ENCODE results near the gene DOCK2.

DOCK2 gene

GRCh38 chr5:170111088-170111785 is 474.2 kb downstream of the DOCK2 start:
- H3K4me3 ChIP-seq (ENCODE audit: insufficient read depth, low read length, poor library complexity, severe bottlenecking), result no peak overlapping the region
- H3K36me3 ChIP-seq (ENCODE audit: low read length), result no peaks in the 10 kb centered on the region
- no peak overlapping the region for H2AFZ ChIP-seq (ENCODE audit: low read depth, low read length, severe bottlenecking)
- H3K9me2 ChIP-seq (replicated peaks; ENCODE audit: insufficient read depth, low read length), result no peaks in the 10 kb centered on the region
- H3F3A ChIP-seq (ENCODE audit: insufficient read depth), result no peaks in the 10 kb centered on the region
- H3K9ac ChIP-seq (ENCODE audit: low read length), result no peak overlapping the region
- no peaks in the 10 kb centered on the region for H3K9me3 ChIP-seq (ENCODE audit: insufficient read depth, low read length)
- H3K4me2 ChIP-seq (ENCODE audit: low read depth, low read length, poor library complexity, severe bottlenecking), result no peak overlapping the region
- H3K27me3 ChIP-seq (ENCODE audit: low read length), result no peaks in the 10 kb centered on the region
- no peaks in the 10 kb centered on the region for H4K20me1 ChIP-seq (ENCODE audit: low read depth, low read length)
- H3K79me2 ChIP-seq (ENCODE audit: insufficient read depth, low read length), result no peaks in the 10 kb centered on the region
- TF ChIP-seq EZH2phosphoT487 (conservative IDR thresholded peaks at IDR 0.05; ENCODE audit: low read length), result no peak
- no peak for TF ChIP-seq CTCF (IDR thresholded peaks at IDR 0.05; ENCODE audit: insufficient read depth, low read length, poor library complexity, severe bottlenecking)
- no peak overlapping the region for H3K27ac ChIP-seq (ENCODE audit: low read depth, low read length)

- no peaks in the 10 kb centered on the region for H3K9me2 ChIP-seq (replicated peaks; ENCODE audit: insufficient read depth, low read length)
- H3K79me2 ChIP-seq (ENCODE audit: insufficient read depth, low read length), result no peaks in the 10 kb centered on the region
- no peaks in the 10 kb centered on the region for H4K20me1 ChIP-seq (ENCODE audit: low read depth, low read length)
- no peak overlapping the region for H3K4me3 ChIP-seq (ENCODE audit: insufficient read depth, low read length, poor library complexity, severe bottlenecking)
- H3K9ac ChIP-seq (ENCODE audit: low read length), result no peak overlapping the region
- H3K27ac ChIP-seq (ENCODE audit: low read depth, low read length), result no peak overlapping the region
- H3F3A ChIP-seq (ENCODE audit: insufficient read depth), result no peaks in the 10 kb centered on the region
- no peak overlapping the region for H2AFZ ChIP-seq (ENCODE audit: low read depth, low read length, severe bottlenecking)
- H3K9me3 ChIP-seq (ENCODE audit: insufficient read depth, low read length), result no peaks in the 10 kb centered on the region
- no peaks in the 10 kb centered on the region for H3K36me3 ChIP-seq (ENCODE audit: low read length)
- no peak overlapping the region for H3K4me2 ChIP-seq (ENCODE audit: low read depth, low read length, poor library complexity, severe bottlenecking)
- no peak for TF ChIP-seq EZH2phosphoT487 (conservative IDR thresholded peaks at IDR 0.05; ENCODE audit: low read length)
- no peak for TF ChIP-seq CTCF (IDR thresholded peaks at IDR 0.05; ENCODE audit: insufficient read depth, low read length, poor library complexity, severe bottlenecking)
- H3K27me3 ChIP-seq (ENCODE audit: low read length), result no peaks in the 10 kb centered on the region
These were observed 475.9 kb downstream of the DOCK2 start for GRCh38 chr5:170112876-170113521.

- Histone ChIP-seq H4K20me1 (ENCODE audit: low read depth, low read length) (no peaks in the 10 kb centered on the region), H3K4me2 (ENCODE audit: low read depth, low read length, poor library complexity, severe bottlenecking) (no peak overlapping the region), H3K27ac (ENCODE audit: low read depth, low read length) (no peak overlapping the region), H3F3A (ENCODE audit: insufficient read depth) (no peaks in the 10 kb centered on the region), H3K79me2 (ENCODE audit: insufficient read depth, low read length) (no peaks in the 10 kb centered on the region), H3K9me3 (ENCODE audit: insufficient read depth, low read length) (no peaks in the 10 kb centered on the region), H3K4me3 (ENCODE audit: insufficient read depth, low read length, poor library complexity, severe bottlenecking) (no peak overlapping the region), H3K9me2 (replicated peaks; ENCODE audit: insufficient read depth, low read length) (no peaks in the 10 kb centered on the region), H3K36me3 (ENCODE audit: low read length) (no peaks in the 10 kb centered on the region), H3K9ac (ENCODE audit: low read length) (no peak overlapping the region), H2AFZ (ENCODE audit: low read depth, low read length, severe bottlenecking) (no peak overlapping the region), H3K27me3 (ENCODE audit: low read length) (no peaks in the 10 kb centered on the region)
- no peak for TF ChIP-seq CTCF (IDR thresholded peaks at IDR 0.05; ENCODE audit: insufficient read depth, low read length, poor library complexity, severe bottlenecking)
- TF ChIP-seq EZH2phosphoT487 (conservative IDR thresholded peaks at IDR 0.05; ENCODE audit: low read length), result no peak
These were observed 476.4 kb downstream of the DOCK2 start for GRCh38 chr5:170113522-170113900.
